HEK293 (cell line): Measurements from ENCODE around the gene COTL1.

Source experiments
- CTCF ChIA-PET: fragments of 350-600 bp; formaldehyde crosslinking; extraction: SDS; loops from one replicate; lab custom pipeline; 2021; ENCODE audit warnings: antibody characterized with exemption; lab: Yijun Ruan, JAX
- POLR2A ChIA-PET: fragments of 300-600 bp; formaldehyde crosslinking; extraction: SDS; loops from one replicate; lab custom pipeline; 2020; ENCODE audit warnings: antibody characterized with exemption, inconsistent platforms; lab: Yijun Ruan, JAX
- H3K27ac ChIP-seq: fragments of 200-500 bp; sonication (Bioruptor generic); 2 replicates; pipeline ENCODE4 v1.5.1; 2014; ENCODE audit warnings: low read depth, low read length, control low read depth, inconsistent platforms; ENCODE audit errors: extremely low read depth
- H3K36me3 ChIP-seq, 2 experiments: fragments of 200-500 bp in 1 of 2; sonication (Bioruptor generic) in 1 of 2; 1 replicate in 1 of 2; 2 replicates in 1 of 2; pipeline ENCODE4 v1.5.1; 2014 to 2017; ENCODE audit warnings: inconsistent platforms in 2 of 2, low read length in 2 of 2; ENCODE audit not compliant: control insufficient read depth in 2 of 2, insufficient read depth in 1 of 2
- H3K4me1 ChIP-seq: fragments of 200-500 bp; sonication (Bioruptor generic); 2 replicates; pipeline ENCODE4 v1.5.1; 2014; ENCODE audit warnings: mild to moderate bottlenecking, low read length, inconsistent platforms; ENCODE audit not compliant: control insufficient read depth, insufficient read depth
- H3K4me3 ChIP-seq: 2 replicates; pipeline ENCODE4 v1.5.1; 2011; ENCODE audit warnings: low read depth, mild to moderate bottlenecking, control low read depth, low read length, moderate library complexity
- H3K9me3 ChIP-seq: fragments of 200-500 bp; sonication (Bioruptor generic); 2 replicates; pipeline ENCODE4 v1.5.1; 2014; ENCODE audit warnings: low read depth, low read length, inconsistent platforms; ENCODE audit not compliant: control insufficient read depth, insufficient read depth
- EGR2 ChIP-seq: fragments of 450-650 bp; formaldehyde crosslinking; IDR thresholded peaks from 2 replicates; pipeline ENCODE4 v1.5.1; 2016; ENCODE audit warnings: low read depth, missing biosample characterization, missing genetic modification characterization
- GLIS1 ChIP-seq: fragments of 450-650 bp; formaldehyde crosslinking; IDR thresholded peaks from 2 replicates; pipeline ENCODE4 v1.5.1; 2016; ENCODE audit warnings: missing biosample characterization, missing genetic modification characterization
- KLF8 ChIP-seq: fragments of 450-650 bp; formaldehyde crosslinking; IDR thresholded peaks from 2 replicates; pipeline ENCODE4 v1.5.1; 2016; ENCODE audit warnings: missing biosample characterization, missing genetic modification characterization
- SCRT2 ChIP-seq: fragments of 450-650 bp; formaldehyde crosslinking; IDR thresholded peaks from 2 replicates; pipeline ENCODE4 v1.5.1; 2016; ENCODE audit warnings: missing biosample characterization, missing genetic modification characterization
- SETDB1 ChIP-seq: IDR thresholded peaks from one replicate; pipeline ENCODE4 v1.6.1; 2017; ENCODE audit warnings: mild to moderate bottlenecking, low read length, moderate library complexity, mixed read lengths; ENCODE audit not compliant: insufficient read length
- TCF7L2 ChIP-seq: IDR thresholded peaks from 2 replicates; pipeline ENCODE4 v1.6.1; 2011; ENCODE audit warnings: low read depth, mild to moderate bottlenecking, inconsistent platforms, low read length, moderate library complexity, borderline replicate concordance
- ZFHX2 ChIP-seq: fragments of 450-650 bp; formaldehyde crosslinking; conservative IDR thresholded peaks from 2 replicates; pipeline ENCODE4 v1.5.1; 2016; ENCODE audit warnings: missing biosample characterization, missing genetic modification characterization
- ZIC2 ChIP-seq: fragments of 450-650 bp; formaldehyde crosslinking; IDR thresholded peaks from 2 replicates; pipeline ENCODE4 v1.5.1; 2016; ENCODE audit warnings: missing biosample characterization, missing genetic modification characterization
- ZNF10 ChIP-seq: fragments of 450-650 bp; formaldehyde crosslinking; IDR thresholded peaks from 2 replicates; pipeline ENCODE4 v1.5.1; 2017; ENCODE audit warnings: missing biosample characterization, missing genetic modification characterization
- ZNF184 ChIP-seq: fragments of 450-650 bp; IDR thresholded peaks from 2 replicates; pipeline ENCODE4 v1.5.1; 2018; ENCODE audit warnings: missing biosample characterization, mild to moderate bottlenecking, missing genetic modification characterization
- ZNF341 ChIP-seq: fragments of 450-650 bp; formaldehyde crosslinking; IDR thresholded peaks from 2 replicates; pipeline ENCODE4; 2016; ENCODE audit warnings: low read depth, missing biosample characterization, missing genetic modification characterization
- ZNF350 ChIP-seq: fragments of 450-650 bp; formaldehyde crosslinking; IDR thresholded peaks from 2 replicates; pipeline ENCODE4 v1.5.0; 2017; ENCODE audit warnings: missing biosample characterization, mild to moderate bottlenecking, missing genetic modification characterization
- ZNF416 ChIP-seq: fragments of 450-650 bp; formaldehyde crosslinking; IDR thresholded peaks from 2 replicates; pipeline ENCODE4 v1.5.1; 2016; ENCODE audit warnings: missing biosample characterization, missing genetic modification characterization
- ZNF514 ChIP-seq: fragments of 450-650 bp; formaldehyde crosslinking; IDR thresholded peaks from 2 replicates; pipeline ENCODE4 v1.5.1; 2016; ENCODE audit warnings: missing biosample characterization, missing genetic modification characterization
- ZNF530 ChIP-seq: fragments of 450-650 bp; formaldehyde crosslinking; IDR thresholded peaks from 2 replicates; pipeline ENCODE4 v1.5.1; 2016; ENCODE audit warnings: low read depth, missing biosample characterization, missing genetic modification characterization
- ZNF571 ChIP-seq: fragments of 450-650 bp; formaldehyde crosslinking; IDR thresholded peaks from 2 replicates; pipeline ENCODE4 v1.5.0; 2017; ENCODE audit warnings: missing biosample characterization, missing genetic modification characterization
- ZNF629 ChIP-seq: fragments of 450-650 bp; formaldehyde crosslinking; IDR thresholded peaks from 2 replicates; pipeline ENCODE4 v1.5.1; 2017; ENCODE audit warnings: missing biosample characterization, missing genetic modification characterization
- ZNF747 ChIP-seq: fragments of 450-650 bp; formaldehyde crosslinking; IDR thresholded peaks from 2 replicates; pipeline ENCODE4 v1.5.1; 2016; ENCODE audit warnings: missing biosample characterization, missing genetic modification characterization
- ZNF791 ChIP-seq: fragments of 450-650 bp; formaldehyde crosslinking; IDR thresholded peaks from 2 replicates; pipeline ENCODE4 v1.5.1; 2016; ENCODE audit warnings: missing biosample characterization, missing genetic modification characterization
- TF ChIP-seq, protein P1 (sequence below): fragments of 450-650 bp; formaldehyde crosslinking; IDR thresholded peaks from 2 replicates; pipeline ENCODE4 v1.5.1; 2016; ENCODE audit warnings: missing biosample characterization, missing genetic modification characterization

The COTL1 gene

DNA sequence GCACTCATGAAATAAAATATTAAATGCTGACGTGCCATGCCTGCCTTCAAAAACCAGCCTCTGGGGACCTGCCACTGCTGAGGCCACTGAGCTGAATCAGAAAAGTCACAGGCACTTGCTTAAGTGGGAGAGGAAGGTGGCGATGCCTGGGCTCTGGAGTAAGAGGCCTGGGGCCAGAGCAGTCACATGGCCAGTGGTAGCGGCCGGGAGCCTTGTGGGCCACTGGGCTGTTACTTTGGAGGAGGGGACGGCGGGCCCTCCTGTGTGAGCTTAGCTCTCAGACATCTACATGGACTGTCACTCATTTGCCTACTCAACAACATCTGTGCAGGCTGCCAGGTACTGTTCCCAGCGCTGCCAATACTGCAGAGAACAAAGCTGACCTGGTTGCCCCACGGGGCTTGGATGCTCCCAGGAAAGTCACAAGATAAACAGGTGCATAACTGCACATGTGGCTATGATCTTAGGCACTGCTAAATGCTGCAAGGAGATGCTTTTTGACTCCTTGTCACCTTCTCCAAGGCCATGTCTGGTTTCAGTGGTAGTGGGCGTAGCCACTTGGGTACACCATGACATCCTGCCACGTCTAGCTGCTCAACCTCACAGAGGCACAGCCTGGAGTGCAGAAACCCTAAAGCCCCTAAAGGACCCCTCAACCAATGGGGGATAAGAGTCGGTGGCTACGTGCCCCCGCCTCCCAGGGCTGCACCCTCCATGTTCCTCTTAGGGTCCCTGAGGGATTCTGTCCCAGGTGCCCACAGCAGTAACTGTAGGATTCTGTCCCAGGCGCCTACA lies 11.6 kb downstream of the COTL1 start (continued):
- TF ChIP-seq TCF7L2 = no peak

DNA sequence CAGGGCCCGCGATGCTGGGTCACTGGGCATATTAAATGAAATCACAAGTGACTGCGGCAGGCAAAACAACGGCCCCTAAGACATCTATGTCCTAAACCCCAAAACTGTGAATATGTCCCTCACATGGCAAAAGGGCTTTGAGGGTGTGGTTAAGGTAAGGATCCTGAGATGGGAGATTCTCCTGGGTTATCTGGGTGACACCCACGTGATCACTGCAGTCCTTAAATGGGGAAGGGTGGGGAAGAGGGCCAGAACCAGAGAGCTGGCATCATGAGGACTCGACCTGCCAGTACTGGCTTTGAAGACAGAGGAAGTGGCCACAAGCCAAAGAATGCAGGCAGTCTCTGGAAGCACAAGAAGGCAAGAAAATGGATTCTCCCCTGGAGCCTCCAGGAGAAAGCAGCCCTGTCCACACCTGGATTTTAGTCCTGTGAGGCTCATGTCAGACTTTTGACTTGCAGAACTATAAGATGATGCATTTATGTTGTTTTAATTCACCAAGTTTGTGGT lies 12.5 kb downstream of the COTL1 start:
- ChIA-PET CTCF (no interaction called here), POLR2A (no interaction called here)
- TF ChIP-seq SETDB1 (peak; percentile 45), ZNF747 (no peak)
- H3K4me1 ChIP-seq = no peaks in the 10 kb centered on the region
- H3K4me3 ChIP-seq = no peak overlapping the region
- H3K9me3 ChIP-seq = no peaks in the 10 kb centered on the region
- no peak overlapping the region for H3K27ac ChIP-seq
- no peaks in the 10 kb centered on the region for H3K36me3 ChIP-seq

DNA sequence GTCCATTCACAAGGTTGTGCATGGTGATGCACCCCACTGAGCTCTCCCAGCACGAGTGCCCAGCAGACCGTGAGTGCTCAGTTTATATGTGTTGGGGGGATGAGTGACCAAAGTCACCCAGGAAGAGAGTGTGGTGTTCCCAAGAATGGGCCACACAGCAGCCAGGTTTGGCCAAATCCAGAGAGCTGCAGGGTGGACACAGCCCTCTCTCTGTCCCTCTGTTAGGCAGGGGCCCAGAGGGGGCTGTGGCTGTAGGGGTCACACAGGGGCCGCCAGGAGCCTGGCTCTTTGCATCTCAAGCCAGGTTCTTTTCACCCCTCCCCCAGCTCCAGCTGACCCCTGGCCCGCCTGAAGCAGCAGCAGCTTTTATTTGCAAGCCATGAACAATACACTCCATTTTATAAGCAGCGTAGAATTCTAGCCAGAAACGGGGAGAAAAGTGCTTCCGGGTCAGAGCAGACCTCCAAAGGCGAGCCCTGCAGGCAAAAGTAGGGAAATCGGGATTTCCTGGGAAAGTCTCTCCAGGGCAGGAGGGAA lies 13.3 kb downstream of the COTL1 start:
- no peak overlapping the region for H3K4me3 ChIP-seq
- no peak for TF ChIP-seq KLF8 (tag by site-specific recombination)
- no peak for TF ChIP-seq ZNF791 (tag by site-specific recombination)
- no peak for TF ChIP-seq ZNF416 (tag by site-specific recombination)
- no peak for TF ChIP-seq ZNF571 (tag by site-specific recombination)
- TF ChIP-seq ZNF10 = no peak
- no peak for TF ChIP-seq ZNF514
- TF ChIP-seq SCRT2 (tag by site-specific recombination) = no peak
- TF ChIP-seq ZNF184 (tag by site-specific recombination) = no peak
- H3K4me1 ChIP-seq = no peaks in the 10 kb centered on the region; the same call in 1 of the 2 replicates
- H3K36me3 ChIP-seq = no peaks in the 10 kb centered on the region
- ChIA-PET POLR2A (no interaction called here), CTCF (no interaction called here)
- H3K27ac ChIP-seq = no peak overlapping the region
- H3K9me3 ChIP-seq = no peaks in the 10 kb centered on the region

DNA sequence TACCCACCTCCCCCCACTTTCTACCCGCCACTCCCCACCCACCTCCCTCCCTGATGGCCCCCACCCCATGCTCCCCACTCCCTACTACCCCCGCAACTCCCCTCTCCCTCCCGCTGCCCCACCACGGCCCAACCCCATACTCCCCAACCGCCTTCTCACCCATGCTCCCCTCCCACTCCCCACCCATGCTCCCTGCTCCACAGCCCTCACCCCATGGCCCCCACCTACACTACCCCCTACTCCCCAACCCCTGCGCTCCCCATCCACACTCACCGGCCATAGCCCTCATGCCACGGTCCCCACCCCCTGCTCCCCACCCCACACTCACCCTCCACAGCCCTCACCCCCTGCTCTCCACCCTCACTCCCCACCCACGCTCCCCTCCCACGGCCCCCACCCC lies 13.9 kb downstream of the COTL1 start:
- Histone ChIP-seq H3K9me3 (no peaks in the 10 kb centered on the region), H3K27ac (no peak overlapping the region), H3K4me1 (no peaks in the 10 kb centered on the region; the same call in 1 of the 2 replicates), H3K36me3 (no peaks in the 10 kb centered on the region), H3K4me3 (no peak overlapping the region)
- TF ChIP-seq ZNF184 (tag by site-specific recombination) (no peak), ZNF530 (tag by site-specific recombination) (no peak), EGR2 (tag by site-specific recombination) (0 out of 2 replicates have a peak, but pooled peaks have one; percentile 10), ZFHX2 (peak; percentile 48)
- CTCF ChIA-PET = no interaction called here
- POLR2A ChIA-PET = no interaction called here

- no peak overlapping the region for H3K27ac ChIP-seq
- CTCF ChIA-PET = interaction anchor here (1.3 kb wide), 1 partner anchor 18 kb away, joined by 4 read pairs; no protein-coding TSS in a partner anchor
These were observed 14.6 kb downstream of the COTL1 start for GRCh38 chr16:84603140-84603816.

More at GRCh38 chr16:84603140-84603816, 14.6 kb downstream of the COTL1 start:
- Histone ChIP-seq H3K4me1 (no peaks in the 10 kb centered on the region; the same call in 1 of the 2 replicates), H3K9me3 (no peaks in the 10 kb centered on the region), H3K4me3 (no peak overlapping the region), H3K36me3 (no peaks in the 10 kb centered on the region)
- TF ChIP-seq ZNF350 (no peak), ZNF629 (tag by site-specific recombination) (0 out of 2 replicates have a peak, but pooled peaks have one; percentile 48), ZNF341 (tag by site-specific recombination) (no peak), GLIS1 (tag by site-specific recombination) (peak; percentile 92), ZIC2 (tag by site-specific recombination) (peak; percentile 57)
- TF ChIP-seq, protein P1, sequence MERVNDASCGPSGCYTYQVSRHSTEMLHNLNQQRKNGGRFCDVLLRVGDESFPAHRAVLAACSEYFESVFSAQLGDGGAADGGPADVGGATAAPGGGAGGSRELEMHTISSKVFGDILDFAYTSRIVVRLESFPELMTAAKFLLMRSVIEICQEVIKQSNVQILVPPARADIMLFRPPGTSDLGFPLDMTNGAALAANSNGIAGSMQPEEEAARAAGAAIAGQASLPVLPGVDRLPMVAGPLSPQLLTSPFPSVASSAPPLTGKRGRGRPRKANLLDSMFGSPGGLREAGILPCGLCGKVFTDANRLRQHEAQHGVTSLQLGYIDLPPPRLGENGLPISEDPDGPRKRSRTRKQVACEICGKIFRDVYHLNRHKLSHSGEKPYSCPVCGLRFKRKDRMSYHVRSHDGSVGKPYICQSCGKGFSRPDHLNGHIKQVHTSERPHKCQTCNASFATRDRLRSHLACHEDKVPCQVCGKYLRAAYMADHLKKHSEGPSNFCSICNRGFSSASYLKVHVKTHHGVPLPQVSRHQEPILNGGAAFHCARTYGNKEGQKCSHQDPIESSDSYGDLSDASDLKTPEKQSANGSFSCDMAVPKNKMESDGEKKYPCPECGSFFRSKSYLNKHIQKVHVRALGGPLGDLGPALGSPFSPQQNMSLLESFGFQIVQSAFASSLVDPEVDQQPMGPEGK (tag by site-specific recombination) = 0 out of 2 replicates have a peak, but pooled peaks have one; percentile 19
- POLR2A ChIA-PET = interaction anchor here (0.7 kb wide), 1 partner anchor 38 kb away, joined by 4 read pairs; no protein-coding TSS in a partner anchor
